Measurements from ENCODE around the gene ADGRB2. TPM values are rescaled to one million over a fixed set of nuclear protein-coding genes. Genes with fewer than 3 reads are reported as not detected.

Gene ADGRB2
- total RNA-seq, 1 donor from 2014 or later, result 14.2 TPM

DNA sequence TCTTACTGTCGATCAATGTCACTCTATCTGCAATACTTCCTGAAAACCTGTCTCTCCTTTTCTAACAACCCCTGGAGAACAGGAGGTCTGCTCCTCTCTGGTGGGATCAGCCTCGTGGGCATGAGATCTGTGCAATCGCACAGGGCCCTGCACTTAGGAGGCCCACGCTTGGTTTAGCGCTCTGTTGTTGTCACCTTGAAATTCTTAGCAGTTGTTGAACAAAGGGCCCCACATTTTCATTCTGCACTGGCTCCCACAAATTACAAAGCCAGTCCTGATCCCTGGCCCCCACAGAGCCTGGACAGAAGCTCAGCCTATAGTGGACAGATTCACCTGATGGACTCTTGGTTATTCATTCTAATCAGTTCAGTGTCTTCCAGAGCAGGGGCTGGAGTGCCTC, 33.1 kb upstream of the ADGRB2 start:
- Mint-ChIP-seq H3K27me3 (peaks cover 25% of the 10 kb centered on the region), H3K27ac (no peak overlapping the region), H3K4me1 (ENCODE audit: unreplicated experiment) (peaks cover 15% of the 10 kb centered on the region), H3K9me3 (no peaks in the 10 kb centered on the region), H3K36me3 (no peaks in the 10 kb centered on the region), H3K4me3 (no peak overlapping the region)
- DNase-seq (ENCODE audit: extremely low spot score, unreplicated experiment), result no peak
- TF ChIP-seq, protein P1, sequence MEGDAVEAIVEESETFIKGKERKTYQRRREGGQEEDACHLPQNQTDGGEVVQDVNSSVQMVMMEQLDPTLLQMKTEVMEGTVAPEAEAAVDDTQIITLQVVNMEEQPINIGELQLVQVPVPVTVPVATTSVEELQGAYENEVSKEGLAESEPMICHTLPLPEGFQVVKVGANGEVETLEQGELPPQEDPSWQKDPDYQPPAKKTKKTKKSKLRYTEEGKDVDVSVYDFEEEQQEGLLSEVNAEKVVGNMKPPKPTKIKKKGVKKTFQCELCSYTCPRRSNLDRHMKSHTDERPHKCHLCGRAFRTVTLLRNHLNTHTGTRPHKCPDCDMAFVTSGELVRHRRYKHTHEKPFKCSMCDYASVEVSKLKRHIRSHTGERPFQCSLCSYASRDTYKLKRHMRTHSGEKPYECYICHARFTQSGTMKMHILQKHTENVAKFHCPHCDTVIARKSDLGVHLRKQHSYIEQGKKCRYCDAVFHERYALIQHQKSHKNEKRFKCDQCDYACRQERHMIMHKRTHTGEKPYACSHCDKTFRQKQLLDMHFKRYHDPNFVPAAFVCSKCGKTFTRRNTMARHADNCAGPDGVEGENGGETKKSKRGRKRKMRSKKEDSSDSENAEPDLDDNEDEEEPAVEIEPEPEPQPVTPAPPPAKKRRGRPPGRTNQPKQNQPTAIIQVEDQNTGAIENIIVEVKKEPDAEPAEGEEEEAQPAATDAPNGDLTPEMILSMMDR (conservative IDR thresholded peaks at IDR 0.05), result no peak

DNA sequence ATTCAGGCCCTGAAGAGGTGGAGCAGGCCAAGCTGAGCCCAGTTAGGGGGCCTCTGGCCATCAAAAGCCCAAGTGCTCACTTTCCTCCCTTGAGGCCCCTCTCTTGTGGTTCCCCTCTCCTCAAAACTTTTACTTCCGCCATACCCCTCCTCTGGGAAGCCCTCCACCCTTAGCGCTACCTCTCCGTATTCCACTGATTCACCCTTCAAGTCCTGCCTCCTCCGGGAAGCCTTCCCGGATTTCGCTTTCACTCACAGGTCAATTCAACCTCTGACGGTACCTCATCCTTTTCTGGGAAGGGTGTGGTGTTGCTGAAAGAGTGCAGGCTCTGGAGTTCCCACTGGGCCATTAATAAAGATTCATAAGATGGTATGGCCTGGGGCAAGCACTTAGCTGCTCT, 32.6 kb upstream of the ADGRB2 start:
- Mint-ChIP-seq H3K4me1 (ENCODE audit: unreplicated experiment) (peaks cover 15% of the 10 kb centered on the region), H3K9me3 (no peaks in the 10 kb centered on the region), H3K4me3 (no peak overlapping the region), H3K27me3 (peaks cover 28% of the 10 kb centered on the region), H3K27ac (no peak overlapping the region), H3K36me3 (no peaks in the 10 kb centered on the region)
- TF ChIP-seq, protein P1 (conservative IDR thresholded peaks at IDR 0.05), result no peak
- peak; percentile 61 for DNase-seq (ENCODE audit: extremely low spot score, unreplicated experiment)

GRCh38 chr1:31795801-31796621, 31.9 kb upstream of the ADGRB2 start:
- no peaks in the 10 kb centered on the region for H3K9me3 Mint-ChIP-seq
- no peak overlapping the region for H3K27ac Mint-ChIP-seq
- H3K27me3 Mint-ChIP-seq, result peaks cover 24% of the 10 kb centered on the region
- H3K36me3 Mint-ChIP-seq, result no peaks in the 10 kb centered on the region
- H3K4me1 Mint-ChIP-seq (ENCODE audit: unreplicated experiment), result peaks cover 10% of the 10 kb centered on the region
- H3K4me3 Mint-ChIP-seq, result no peak overlapping the region
- TF ChIP-seq, protein P1 (conservative IDR thresholded peaks at IDR 0.05), result no peak
- DNase-seq (ENCODE audit: extremely low spot score, unreplicated experiment), result peak; percentile 48

- Mint-ChIP-seq H3K27ac (no peak overlapping the region), H3K9me3 (no peaks in the 10 kb centered on the region), H3K36me3 (no peaks in the 10 kb centered on the region), H3K4me3 (no peak overlapping the region), H3K4me1 (ENCODE audit: unreplicated experiment) (peaks cover 4% of the 10 kb centered on the region), H3K27me3 (peaks cover 19% of the 10 kb centered on the region)
- TF ChIP-seq, protein P1 (conservative IDR thresholded peaks at IDR 0.05), result no peak
- DNase-seq (ENCODE audit: extremely low spot score, unreplicated experiment), result no peak
Observed at GRCh38 chr1:31795096-31795675, 31.0 kb upstream of the ADGRB2 start.

GRCh38 chr1:31793586-31794285, 29.6 kb upstream of the ADGRB2 start:
- peaks cover 19% of the 10 kb centered on the region for H3K27me3 Mint-ChIP-seq
- H3K27ac Mint-ChIP-seq, result no peak overlapping the region
- H3K4me3 Mint-ChIP-seq, result no peak overlapping the region
- H3K9me3 Mint-ChIP-seq, result no peaks in the 10 kb centered on the region
- no peaks in the 10 kb centered on the region for H3K36me3 Mint-ChIP-seq
- TF ChIP-seq, protein P1 (conservative IDR thresholded peaks at IDR 0.05), result no peak
- no peak for DNase-seq (ENCODE audit: extremely low spot score, unreplicated experiment)
- peaks cover 8% of the 10 kb centered on the region for H3K4me1 Mint-ChIP-seq (ENCODE audit: unreplicated experiment)

Data from type B pancreatic cell (in vitro differentiated cells).